Endodermal cell (in vitro differentiated cells): ENCODE data around the gene NLGN1. TPM values are rescaled to one million over a fixed set of nuclear protein-coding genes. Genes with fewer than 3 reads are reported as not detected.
"Not testable (repeated sequence)": the region's sequence is repeated elsewhere in the genome, so short reads cannot be mapped to it uniquely, and the experiment has no call there.

ENCODE experiments used
- DNase-seq: peaks from one replicate; pipeline ENCODE4 v3.0.0-alpha.2; 2017
- H3K27ac ChIP-seq: 2 replicates; pipeline ENCODE4 v1.5.1; 2013; ENCODE audit warnings: mild to moderate bottlenecking, low read depth, low read length, moderate library complexity
- H3K27me3 ChIP-seq: 2 replicates; pipeline ENCODE4 v1.6.1; 2013; ENCODE audit warnings: mild to moderate bottlenecking, low read length, moderate library complexity; ENCODE audit not compliant: insufficient read depth, control insufficient read depth, poor library complexity, severe bottlenecking
- H3K36me3 ChIP-seq: 2 replicates; pipeline ENCODE4 v1.7.0; 2013; ENCODE audit warnings: mild to moderate bottlenecking, low read length, moderate library complexity; ENCODE audit not compliant: control insufficient read depth, insufficient read depth
- H3K4me1 ChIP-seq: one replicate; pipeline ENCODE4 v1.7.0; 2013; ENCODE audit warnings: low read length; ENCODE audit not compliant: control insufficient read depth, insufficient read depth
- H3K4me3 ChIP-seq: 2 replicates; pipeline ENCODE4 v1.5.1; 2013; ENCODE audit warnings: mild to moderate bottlenecking, low read length, moderate library complexity
- H3K9ac ChIP-seq: 2 replicates; pipeline ENCODE4 v1.6.1; 2013; ENCODE audit warnings: mild to moderate bottlenecking, low read length, moderate library complexity; ENCODE audit not compliant: poor library complexity, severe bottlenecking; ENCODE audit errors: extremely low read depth
- H3K9me3 ChIP-seq: 2 replicates; pipeline ENCODE4 v1.6.1; 2013; ENCODE audit warnings: mild to moderate bottlenecking, low read length, moderate library complexity; ENCODE audit not compliant: control insufficient read depth
- H3K27ac Mint-ChIP-seq: 2 replicates; pipeline ENCODE4 v1.8.0; 2020; ENCODE audit warnings: mixed read lengths
- H3K27me3 Mint-ChIP-seq: 2 replicates; pipeline ENCODE4 v1.8.0; 2021; ENCODE audit warnings: mild to moderate bottlenecking, mixed read lengths; ENCODE audit not compliant: insufficient read depth
- H3K36me3 Mint-ChIP-seq: 2 replicates; pipeline ENCODE4 v1.8.0; 2020; ENCODE audit warnings: low read depth, mixed read lengths
- H3K4me1 Mint-ChIP-seq: 2 replicates; pipeline ENCODE4 v1.8.0; 2020; ENCODE audit warnings: mixed read lengths
- H3K4me3 Mint-ChIP-seq: 2 replicates; pipeline ENCODE4 v1.8.0; 2020; ENCODE audit warnings: mild to moderate bottlenecking, moderate library complexity, mixed read lengths
- H3K9me3 Mint-ChIP-seq: 2 replicates; pipeline ENCODE4 v1.8.0; 2020; ENCODE audit warnings: mild to moderate bottlenecking, mixed read lengths
- WGBS, 2 experiments: methylation state at CpG; one replicate each; pipeline versions ENCODE4 v1.1.5 to v1.1.7; 2013; ENCODE audit warnings: missing lambda C conversion rate in 2 of 2, mixed read lengths in 1 of 2; ENCODE audit not compliant: insufficient coverage in 1 of 2, insufficient read length in 1 of 2; 5-methylcytosine and 5-hydroxymethylcytosine counted together
- total RNA-seq, 2 donors: library from RNA; stranded (reverse); fragmentation: NEBNext Ultra II Directional in 1 of 2; extraction: Animal tissue kit (Norgen Biotek cat#: 25700) in 1 of 2; gene quantifications; 2 replicates in 1 of 2; 3 replicates in 1 of 2; pipeline ENCODE4 v1.2.1, GENCODE V29; 2021
- TF ChIP-seq, protein P1 (sequence below): fragments of 200-600 bp; sonication (generic); conservative IDR thresholded peaks from 2 replicates; pipeline ENCODE4 v1.5.0; 2021; ENCODE audit warnings: antibody characterized with exemption, mild to moderate bottlenecking

NLGN1 gene
- total RNA-seq, 2 donors from 2014 or later, result 3.4 to 14.3 TPM

DNA sequence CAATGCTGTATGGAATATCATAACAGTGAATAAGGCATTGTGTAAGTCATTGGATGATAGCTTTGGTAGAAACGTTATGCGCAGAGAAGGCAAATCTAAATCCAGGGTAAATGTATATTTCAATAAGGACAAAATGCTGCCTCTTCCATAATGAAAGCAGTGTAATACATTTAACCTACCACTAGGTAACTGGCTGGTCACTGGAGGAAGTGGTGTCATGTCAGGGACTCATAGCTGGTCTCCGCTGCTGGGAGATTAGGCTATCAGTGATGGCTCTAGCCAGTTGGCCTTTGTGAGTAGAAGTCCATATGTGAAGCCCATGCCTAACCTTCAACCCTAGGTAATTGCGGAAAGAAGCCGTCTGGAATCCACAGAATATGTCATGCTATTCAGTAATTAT, 140.9 kb downstream of the NLGN1 start:
- Mint-ChIP-seq H3K9me3 (no peaks in the 10 kb centered on the region), H3K4me3 (no peak overlapping the region), H3K27ac (no peak overlapping the region), H3K27me3 (no peaks in the 10 kb centered on the region), H3K4me1 (no peaks in the 10 kb centered on the region), H3K36me3 (no peaks in the 10 kb centered on the region)
- Histone ChIP-seq H3K9me3 (no peaks in the 10 kb centered on the region), H3K27ac (no peak overlapping the region), H3K27me3 (no peaks in the 10 kb centered on the region), H3K4me1 (no peaks in the 10 kb centered on the region), H3K4me3 (no peak overlapping the region), H3K9ac (no peak overlapping the region), H3K36me3 (no peaks in the 10 kb centered on the region)
- 97 to 98% methylated on average over 5 of the region's 5 CpGs for WGBS, 2 experiments
- peak; percentile 56 for DNase-seq
- TF ChIP-seq, protein P1, sequence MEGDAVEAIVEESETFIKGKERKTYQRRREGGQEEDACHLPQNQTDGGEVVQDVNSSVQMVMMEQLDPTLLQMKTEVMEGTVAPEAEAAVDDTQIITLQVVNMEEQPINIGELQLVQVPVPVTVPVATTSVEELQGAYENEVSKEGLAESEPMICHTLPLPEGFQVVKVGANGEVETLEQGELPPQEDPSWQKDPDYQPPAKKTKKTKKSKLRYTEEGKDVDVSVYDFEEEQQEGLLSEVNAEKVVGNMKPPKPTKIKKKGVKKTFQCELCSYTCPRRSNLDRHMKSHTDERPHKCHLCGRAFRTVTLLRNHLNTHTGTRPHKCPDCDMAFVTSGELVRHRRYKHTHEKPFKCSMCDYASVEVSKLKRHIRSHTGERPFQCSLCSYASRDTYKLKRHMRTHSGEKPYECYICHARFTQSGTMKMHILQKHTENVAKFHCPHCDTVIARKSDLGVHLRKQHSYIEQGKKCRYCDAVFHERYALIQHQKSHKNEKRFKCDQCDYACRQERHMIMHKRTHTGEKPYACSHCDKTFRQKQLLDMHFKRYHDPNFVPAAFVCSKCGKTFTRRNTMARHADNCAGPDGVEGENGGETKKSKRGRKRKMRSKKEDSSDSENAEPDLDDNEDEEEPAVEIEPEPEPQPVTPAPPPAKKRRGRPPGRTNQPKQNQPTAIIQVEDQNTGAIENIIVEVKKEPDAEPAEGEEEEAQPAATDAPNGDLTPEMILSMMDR, result peak; percentile 61

DNA sequence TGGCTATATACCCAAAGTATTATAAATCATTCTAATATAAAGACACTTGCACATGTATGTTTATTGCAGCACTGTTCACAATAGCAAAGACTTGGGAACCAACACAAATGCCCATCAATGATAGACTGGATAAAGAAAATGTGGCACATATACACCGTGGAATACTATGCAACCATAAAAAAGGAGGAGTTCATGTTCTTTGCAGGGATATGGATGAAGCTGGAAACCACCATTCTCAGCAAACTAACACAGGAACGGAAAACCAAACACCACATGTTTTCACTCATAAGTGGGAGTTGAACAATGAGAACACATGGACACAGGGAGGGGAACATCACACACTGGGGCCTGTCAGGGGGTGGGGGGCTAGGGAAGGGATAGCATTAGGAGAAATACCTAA, 148.0 kb downstream of the NLGN1 start:
- WGBS, 2 experiments, result 92% methylated on average over 1 of the region's 2 CpGs; no CpG with 5 or more reads in 1 of the 2 experiments
- not testable (repeated sequence) for H3K27ac Mint-ChIP-seq, H3K27ac ChIP-seq, H3K27me3 Mint-ChIP-seq, H3K4me1 ChIP-seq, H3K4me3 ChIP-seq, H3K9me3 Mint-ChIP-seq, H3K4me1 Mint-ChIP-seq, H3K9ac ChIP-seq, H3K36me3 Mint-ChIP-seq, DNase-seq, H3K9me3 ChIP-seq, H3K27me3 ChIP-seq, H3K36me3 ChIP-seq, H3K4me3 Mint-ChIP-seq

DNA sequence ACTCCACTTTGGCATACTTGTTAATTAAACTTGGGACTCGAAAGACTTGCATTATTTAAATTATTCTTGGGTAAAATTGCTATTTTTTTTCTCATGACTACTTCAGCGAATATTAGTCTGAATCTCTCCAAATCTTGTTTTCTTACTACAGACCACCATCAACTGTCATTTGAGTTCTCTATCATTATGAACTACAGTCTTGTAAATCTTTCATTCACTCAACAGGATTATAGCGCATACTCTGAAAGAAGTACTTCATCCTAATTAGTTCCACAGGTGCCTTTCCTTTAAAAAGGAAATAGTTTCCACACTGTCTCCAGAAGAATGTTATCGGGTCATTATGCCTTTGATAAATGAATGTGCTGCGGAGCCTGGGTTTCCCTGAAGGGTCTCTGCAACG, 149.5 kb downstream of the NLGN1 start:
- TF ChIP-seq, protein P1, result no peak
- no peak overlapping the region for H3K4me3 Mint-ChIP-seq
- no peak overlapping the region for H3K27ac Mint-ChIP-seq
- Histone ChIP-seq H3K36me3 (no peaks in the 10 kb centered on the region), H3K9me3 (no peaks in the 10 kb centered on the region), H3K4me1 (no peaks in the 10 kb centered on the region), H3K9ac (no peak overlapping the region), H3K4me3 (no peak overlapping the region), H3K27me3 (no peaks in the 10 kb centered on the region), H3K27ac (no peak overlapping the region)
- WGBS, 2 experiments, result 97 to 100% methylated on average over 4 to 6 of the region's 6 CpGs
- H3K36me3 Mint-ChIP-seq, result no peaks in the 10 kb centered on the region
- no peak for DNase-seq
- H3K9me3 Mint-ChIP-seq, result no peaks in the 10 kb centered on the region
- no peaks in the 10 kb centered on the region for H3K27me3 Mint-ChIP-seq
- peaks cover 6% of the 10 kb centered on the region for H3K4me1 Mint-ChIP-seq

DNA sequence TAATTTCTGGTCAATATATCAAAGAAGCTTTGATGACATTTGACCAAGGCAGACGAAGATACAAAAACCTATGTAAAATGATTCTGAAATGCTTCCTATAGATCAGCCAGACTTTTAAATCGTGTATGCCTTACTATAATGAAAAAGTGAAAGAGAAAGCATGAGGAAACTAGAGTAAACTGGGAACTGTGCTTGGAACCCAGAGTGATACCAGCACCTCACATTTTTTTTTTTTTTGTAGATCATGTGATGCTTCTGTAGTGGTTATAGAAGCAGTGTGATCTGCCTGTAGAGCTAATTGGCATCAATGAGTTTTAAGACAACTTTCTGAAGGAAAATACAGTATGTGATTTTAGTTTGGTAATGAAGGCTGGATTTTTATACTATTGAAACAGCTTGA, 150.7 kb downstream of the NLGN1 start:
- WGBS, 2 experiments, result 91 to 100% methylated on average over 1 to 2 of the region's 2 CpGs
- Histone ChIP-seq H3K36me3 (no peaks in the 10 kb centered on the region), H3K27ac (no peak overlapping the region), H3K4me1 (no peaks in the 10 kb centered on the region), H3K4me3 (no peak overlapping the region), H3K9ac (no peak overlapping the region), H3K9me3 (no peaks in the 10 kb centered on the region), H3K27me3 (no peaks in the 10 kb centered on the region)
- no peak overlapping the region for H3K27ac Mint-ChIP-seq
- TF ChIP-seq, protein P1, result no peak
- H3K36me3 Mint-ChIP-seq, result no peaks in the 10 kb centered on the region
- no peaks in the 10 kb centered on the region for H3K9me3 Mint-ChIP-seq
- no peak for DNase-seq
- no peaks in the 10 kb centered on the region for H3K27me3 Mint-ChIP-seq
- H3K4me1 Mint-ChIP-seq, result peaks cover 8% of the 10 kb centered on the region
- no peak overlapping the region for H3K4me3 Mint-ChIP-seq
